Measurements from ENCODE around the gene GNG12.

Gene GNG12

DNA sequence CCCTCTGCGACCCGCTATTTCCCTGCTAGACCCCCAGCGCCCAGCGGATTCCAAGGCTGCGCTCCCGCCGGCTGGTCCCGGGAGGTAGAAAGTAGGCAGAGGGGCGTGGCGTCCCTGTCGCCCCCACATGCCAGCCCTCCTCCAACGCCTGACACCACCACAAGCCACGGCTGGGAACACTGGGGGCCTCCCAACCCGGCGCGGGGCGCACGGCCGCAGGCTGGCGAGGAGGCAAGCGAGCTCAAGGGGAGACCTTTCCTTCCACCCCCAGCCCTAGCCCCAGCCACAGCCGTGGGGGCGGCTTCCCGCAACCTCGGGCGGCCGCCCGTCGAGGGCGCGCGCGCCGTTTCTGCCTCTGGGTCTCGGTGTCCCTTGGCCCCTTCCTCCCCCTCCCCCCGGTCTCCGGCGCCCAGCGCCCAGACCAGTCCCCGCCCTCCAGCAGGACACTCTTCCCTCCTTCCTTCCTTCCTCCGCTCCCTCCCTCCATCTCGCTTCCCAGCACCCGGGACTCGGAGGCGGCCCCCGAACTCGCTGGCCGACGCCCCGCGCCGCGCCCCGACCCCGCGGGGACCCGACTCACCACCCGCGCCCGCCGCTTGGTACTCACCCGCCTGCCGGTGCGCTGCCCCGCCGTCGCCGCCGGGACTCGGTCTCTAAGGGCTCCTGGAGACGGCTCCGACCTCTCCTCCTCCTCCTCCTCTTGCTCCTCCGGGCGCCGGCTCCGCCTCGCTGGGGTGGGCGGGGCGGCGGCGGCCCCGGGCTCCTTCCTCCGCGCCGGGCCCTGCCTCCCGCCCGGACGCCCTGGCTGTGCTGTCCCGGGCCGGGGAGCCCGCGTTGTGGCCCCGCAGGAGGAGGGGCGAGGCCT lies at the start of gene GNG12:
GNG12 (minus strand) TSS at position 731 of the 865 bp plus-strand sequence. CDS start 125,781 bp downstream, outside the sequence.
- peak within 1 kb of the TSS; percentile 85 for H3K4me3 ChIP-seq (ENCODE audit: low read length)
- H3K36me3 ChIP-seq (ENCODE audit: control insufficient read depth, insufficient read depth, low read length), result no peaks in the 10 kb centered on the region
- H3K27ac ChIP-seq (ENCODE audit: low read depth, low read length), result peak within 1 kb of the TSS; percentile 74
- peak within 1 kb of the TSS; percentile 78 for H3K9ac ChIP-seq (ENCODE audit: low read length)
- no peaks in the 10 kb centered on the region for H3K4me1 ChIP-seq (ENCODE audit: control insufficient read depth, insufficient read depth, low read length)
- no peaks in the 10 kb centered on the region for H3K27me3 ChIP-seq (ENCODE audit: control insufficient read depth, insufficient read depth, low read length)

- H3K27ac ChIP-seq (ENCODE audit: low read depth, low read length), result no peak overlapping the region
- no peaks in the 10 kb centered on the region for H3K4me1 ChIP-seq (ENCODE audit: control insufficient read depth, insufficient read depth, low read length)
- H3K4me3 ChIP-seq (ENCODE audit: low read length), result no peak overlapping the region
- H3K9ac ChIP-seq (ENCODE audit: low read length), result no peak overlapping the region
- H3K27me3 ChIP-seq (ENCODE audit: control insufficient read depth, insufficient read depth, low read length), result no peaks in the 10 kb centered on the region
- no peaks in the 10 kb centered on the region for H3K36me3 ChIP-seq (ENCODE audit: control insufficient read depth, insufficient read depth, low read length)
Observed at GRCh38 chr1:67882196-67882958, 49.1 kb upstream of the GNG12 start.

GRCh38 chr1:67880056-67880601 lies 46.9 kb upstream of the GNG12 start:
- Histone ChIP-seq H3K27me3 (ENCODE audit: control insufficient read depth, insufficient read depth, low read length) (no peaks in the 10 kb centered on the region), H3K4me3 (ENCODE audit: low read length) (no peak overlapping the region), H3K36me3 (ENCODE audit: control insufficient read depth, insufficient read depth, low read length) (no peaks in the 10 kb centered on the region), H3K27ac (ENCODE audit: low read depth, low read length) (no peak overlapping the region), H3K9ac (ENCODE audit: low read length) (no peak overlapping the region), H3K4me1 (ENCODE audit: control insufficient read depth, insufficient read depth, low read length) (no peaks in the 10 kb centered on the region)

DNA sequence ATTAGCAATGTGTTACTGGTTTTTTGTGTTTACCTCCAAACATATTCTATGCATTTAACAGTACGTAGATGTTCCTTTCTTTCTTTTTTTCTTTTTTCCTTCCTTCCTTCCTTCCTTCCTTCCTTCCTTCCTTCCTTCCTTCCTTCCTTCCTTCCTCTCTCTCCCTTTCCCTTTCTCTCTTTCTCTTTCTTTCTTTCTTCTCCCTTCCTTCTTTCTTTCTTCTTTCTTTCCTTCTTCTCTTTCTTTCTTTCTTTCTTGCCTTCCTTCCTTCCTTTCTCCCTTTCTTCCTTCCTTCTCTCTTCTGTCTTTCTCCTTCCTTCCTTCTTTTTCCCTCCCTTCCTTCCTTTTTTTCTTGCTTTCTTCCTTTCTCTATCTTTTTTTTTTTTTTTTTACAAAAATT lies 46.2 kb upstream of the GNG12 start:
- H3K4me1 ChIP-seq (ENCODE audit: control insufficient read depth, insufficient read depth, low read length), result no peaks in the 10 kb centered on the region
- H3K27me3 ChIP-seq (ENCODE audit: control insufficient read depth, insufficient read depth, low read length), result no peaks in the 10 kb centered on the region
- H3K4me3 ChIP-seq (ENCODE audit: low read length), result no peak overlapping the region
- H3K27ac ChIP-seq (ENCODE audit: low read depth, low read length), result no peak overlapping the region
- no peak overlapping the region for H3K9ac ChIP-seq (ENCODE audit: low read length)
- H3K36me3 ChIP-seq (ENCODE audit: control insufficient read depth, insufficient read depth, low read length), result no peaks in the 10 kb centered on the region

- no peaks in the 10 kb centered on the region for H3K4me1 ChIP-seq (ENCODE audit: control insufficient read depth, insufficient read depth, low read length)
- H3K27ac ChIP-seq (ENCODE audit: low read depth, low read length), result no peak overlapping the region
- H3K27me3 ChIP-seq (ENCODE audit: control insufficient read depth, insufficient read depth, low read length), result no peaks in the 10 kb centered on the region
- no peak overlapping the region for H3K9ac ChIP-seq (ENCODE audit: low read length)
- H3K4me3 ChIP-seq (ENCODE audit: low read length), result no peak overlapping the region
- H3K36me3 ChIP-seq (ENCODE audit: control insufficient read depth, insufficient read depth, low read length), result no peaks in the 10 kb centered on the region
Observed at GRCh38 chr1:67874501-67875111, 41.3 kb upstream of the GNG12 start.

DNA sequence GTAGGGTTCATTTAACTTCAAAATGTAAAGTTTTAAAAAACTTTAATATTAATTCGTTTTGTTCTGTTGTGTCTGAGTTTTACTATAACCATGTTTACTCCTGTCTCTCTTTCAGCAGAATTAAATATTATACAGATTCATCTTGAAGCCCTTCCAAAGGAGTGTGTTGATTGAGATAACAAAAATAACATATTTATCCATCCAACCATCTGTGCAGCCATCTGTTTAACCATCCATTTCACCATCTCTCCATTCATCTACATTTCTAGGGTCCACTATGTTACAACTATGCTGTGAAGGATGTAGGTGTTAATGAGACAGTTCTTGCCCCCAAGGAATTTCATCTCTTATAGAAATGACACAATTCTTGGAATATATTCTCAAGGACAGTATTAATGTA lies 36.0 kb upstream of the GNG12 start:
- no peaks in the 10 kb centered on the region for H3K36me3 ChIP-seq (ENCODE audit: control insufficient read depth, insufficient read depth, low read length)
- H3K27me3 ChIP-seq (ENCODE audit: control insufficient read depth, insufficient read depth, low read length), result no peaks in the 10 kb centered on the region
- H3K27ac ChIP-seq (ENCODE audit: low read depth, low read length), result no peak overlapping the region
- H3K9ac ChIP-seq (ENCODE audit: low read length), result no peak overlapping the region
- no peaks in the 10 kb centered on the region for H3K4me1 ChIP-seq (ENCODE audit: control insufficient read depth, insufficient read depth, low read length)
- no peak overlapping the region for H3K4me3 ChIP-seq (ENCODE audit: low read length)

GRCh38 chr1:67863637-67864036 lies 30.4 kb upstream of the GNG12 start:
- Histone ChIP-seq H3K36me3 (ENCODE audit: control insufficient read depth, insufficient read depth, low read length) (no peaks in the 10 kb centered on the region), H3K9ac (ENCODE audit: low read length) (no peak overlapping the region), H3K27ac (ENCODE audit: low read depth, low read length) (no peak overlapping the region), H3K4me1 (ENCODE audit: control insufficient read depth, insufficient read depth, low read length) (no peaks in the 10 kb centered on the region), H3K4me3 (ENCODE audit: low read length) (no peak overlapping the region), H3K27me3 (ENCODE audit: control insufficient read depth, insufficient read depth, low read length) (no peaks in the 10 kb centered on the region)

DNA sequence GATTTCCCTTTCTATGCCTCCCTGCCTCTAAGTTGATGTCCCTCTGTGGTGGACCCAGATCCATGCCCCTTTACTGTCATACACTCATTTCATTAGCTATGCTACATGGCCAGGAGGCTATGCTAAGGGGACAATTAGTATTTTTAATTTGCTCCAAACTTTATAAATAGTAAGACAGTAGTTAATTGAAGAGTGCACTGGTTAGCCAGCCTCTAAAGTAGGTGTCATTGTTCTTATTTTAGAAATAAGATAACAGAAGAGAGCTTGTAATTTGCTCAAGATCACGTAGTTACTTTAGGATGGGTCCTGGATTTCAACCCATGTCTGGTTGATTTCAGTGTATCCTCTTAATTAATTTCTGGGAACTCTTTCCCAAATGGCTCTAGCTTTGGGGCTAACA lies 29.4 kb upstream of the GNG12 start:
- Histone ChIP-seq H3K27me3 (ENCODE audit: control insufficient read depth, insufficient read depth, low read length) (no peaks in the 10 kb centered on the region), H3K27ac (ENCODE audit: low read depth, low read length) (no peak overlapping the region), H3K4me1 (ENCODE audit: control insufficient read depth, insufficient read depth, low read length) (no peaks in the 10 kb centered on the region), H3K36me3 (ENCODE audit: control insufficient read depth, insufficient read depth, low read length) (no peaks in the 10 kb centered on the region), H3K9ac (ENCODE audit: low read length) (no peak overlapping the region), H3K4me3 (ENCODE audit: low read length) (no peak overlapping the region)

DNA sequence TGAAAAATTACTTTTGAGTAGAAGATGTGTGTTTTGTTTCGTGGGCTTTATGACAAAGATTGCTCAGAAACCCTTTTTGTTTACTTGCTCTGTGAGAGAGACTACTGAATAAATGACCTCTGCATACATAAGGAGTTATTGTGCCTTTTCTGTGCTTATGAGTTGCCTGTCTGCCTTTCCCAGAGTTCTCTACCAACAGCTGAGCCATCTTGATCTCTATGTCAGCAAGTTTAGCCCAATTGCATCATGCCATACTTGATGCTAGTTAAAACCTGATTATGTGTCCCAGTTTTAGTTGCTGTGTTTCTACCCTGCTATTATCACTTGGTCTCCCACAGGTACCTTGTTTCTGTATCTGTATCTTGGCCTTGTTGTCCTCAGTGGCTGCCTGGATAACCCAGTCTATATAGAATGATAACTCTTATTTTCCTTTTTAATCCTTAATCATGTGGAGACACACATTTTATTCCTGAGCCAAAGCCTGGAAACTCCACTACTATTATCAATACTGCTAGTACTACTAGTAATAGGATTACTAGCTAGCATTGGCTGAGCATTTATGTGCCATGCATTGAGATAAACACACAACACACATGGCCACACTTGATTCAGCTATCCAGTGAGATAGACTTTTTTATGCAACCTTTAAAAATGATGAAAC lies 28.7 kb upstream of the GNG12 start:
- no peak overlapping the region for H3K4me3 ChIP-seq (ENCODE audit: low read length)
- no peaks in the 10 kb centered on the region for H3K4me1 ChIP-seq (ENCODE audit: control insufficient read depth, insufficient read depth, low read length)
- no peak overlapping the region for H3K9ac ChIP-seq (ENCODE audit: low read length)
- H3K27me3 ChIP-seq (ENCODE audit: control insufficient read depth, insufficient read depth, low read length), result no peaks in the 10 kb centered on the region
- no peaks in the 10 kb centered on the region for H3K36me3 ChIP-seq (ENCODE audit: control insufficient read depth, insufficient read depth, low read length)
- H3K27ac ChIP-seq (ENCODE audit: low read depth, low read length), result no peak overlapping the region

- no peaks in the 10 kb centered on the region for H3K36me3 ChIP-seq (ENCODE audit: control insufficient read depth, insufficient read depth, low read length)
- no peaks in the 10 kb centered on the region for H3K4me1 ChIP-seq (ENCODE audit: control insufficient read depth, insufficient read depth, low read length)
- H3K27me3 ChIP-seq (ENCODE audit: control insufficient read depth, insufficient read depth, low read length), result no peaks in the 10 kb centered on the region
- H3K9ac ChIP-seq (ENCODE audit: low read length), result no peak overlapping the region
- no peak overlapping the region for H3K27ac ChIP-seq (ENCODE audit: low read depth, low read length)
- no peak overlapping the region for H3K4me3 ChIP-seq (ENCODE audit: low read length)
Observed at GRCh38 chr1:67860776-67861175, 27.5 kb upstream of the GNG12 start.

GRCh38 chr1:67856921-67857320 lies 23.7 kb upstream of the GNG12 start:
- H3K9ac ChIP-seq (ENCODE audit: low read length), result no peak overlapping the region
- H3K4me1 ChIP-seq (ENCODE audit: control insufficient read depth, insufficient read depth, low read length), result no peaks in the 10 kb centered on the region
- H3K27ac ChIP-seq (ENCODE audit: low read depth, low read length), result no peak overlapping the region
- no peaks in the 10 kb centered on the region for H3K27me3 ChIP-seq (ENCODE audit: control insufficient read depth, insufficient read depth, low read length)
- no peak overlapping the region for H3K4me3 ChIP-seq (ENCODE audit: low read length)
- no peaks in the 10 kb centered on the region for H3K36me3 ChIP-seq (ENCODE audit: control insufficient read depth, insufficient read depth, low read length)

GRCh38 chr1:67855961-67856360 lies 22.7 kb upstream of the GNG12 start:
- Histone ChIP-seq H3K27ac (ENCODE audit: low read depth, low read length) (no peak overlapping the region), H3K9ac (ENCODE audit: low read length) (no peak overlapping the region), H3K27me3 (ENCODE audit: control insufficient read depth, insufficient read depth, low read length) (no peaks in the 10 kb centered on the region), H3K4me1 (ENCODE audit: control insufficient read depth, insufficient read depth, low read length) (no peaks in the 10 kb centered on the region), H3K36me3 (ENCODE audit: control insufficient read depth, insufficient read depth, low read length) (no peaks in the 10 kb centered on the region), H3K4me3 (ENCODE audit: low read length) (no peak overlapping the region)

All from rectal smooth muscle tissue (tissue), 1 donor.